ENCODE measurements around the gene NOP56.
A peak's percentile ranks its signal among the peaks of the same experiment; 100 is the strongest.

Gene NOP56

DNA sequence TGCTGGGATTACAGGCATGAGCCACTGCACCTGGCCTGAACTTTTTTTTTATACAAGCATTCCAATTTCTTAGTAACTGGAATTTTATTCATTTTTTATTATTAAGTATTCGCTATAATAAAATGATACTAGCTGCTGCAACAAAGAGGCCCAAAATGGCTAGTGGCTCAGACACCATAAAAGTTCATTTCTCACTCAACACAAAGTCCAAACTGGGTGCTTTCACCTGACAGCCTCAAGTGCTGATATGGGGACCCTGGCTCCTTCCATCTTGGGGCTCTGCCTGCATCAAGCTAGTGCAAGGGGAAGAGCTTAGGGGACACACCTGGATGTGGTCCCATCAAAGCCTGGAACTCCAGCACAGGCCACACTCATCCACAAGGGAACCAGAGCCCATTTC is 12.2 kb upstream of the NOP56 start:
- no peak for DNase-seq (ENCODE audit: low read depth in 2 of 2)

- DNase-seq (ENCODE audit: low read depth in 2 of 2) = no peak
Observed at GRCh38 chr20:2640899-2641298, 11.5 kb upstream of the NOP56 start.

DNA sequence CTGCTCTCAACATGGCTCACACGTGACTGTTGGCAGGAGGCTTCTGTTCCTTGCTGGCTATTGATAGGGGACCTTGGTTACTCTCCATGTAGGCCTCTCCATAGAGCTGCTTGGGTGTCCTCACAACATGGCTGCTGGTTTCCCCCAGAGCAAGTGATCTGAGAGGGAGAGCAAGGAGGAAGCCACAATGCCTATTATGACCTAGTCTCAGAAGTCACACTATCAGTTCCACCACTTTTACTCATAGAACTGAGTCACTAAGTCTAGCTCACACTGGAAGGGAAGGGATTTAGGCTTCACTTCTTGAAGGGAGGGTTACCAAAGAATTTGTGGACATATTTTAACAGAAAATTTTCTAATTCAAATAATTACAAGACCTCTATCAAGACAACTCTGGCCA is 8.7 kb upstream of the NOP56 start:
- DNase-seq (ENCODE audit: low read depth in 2 of 2) = no peak

DNA sequence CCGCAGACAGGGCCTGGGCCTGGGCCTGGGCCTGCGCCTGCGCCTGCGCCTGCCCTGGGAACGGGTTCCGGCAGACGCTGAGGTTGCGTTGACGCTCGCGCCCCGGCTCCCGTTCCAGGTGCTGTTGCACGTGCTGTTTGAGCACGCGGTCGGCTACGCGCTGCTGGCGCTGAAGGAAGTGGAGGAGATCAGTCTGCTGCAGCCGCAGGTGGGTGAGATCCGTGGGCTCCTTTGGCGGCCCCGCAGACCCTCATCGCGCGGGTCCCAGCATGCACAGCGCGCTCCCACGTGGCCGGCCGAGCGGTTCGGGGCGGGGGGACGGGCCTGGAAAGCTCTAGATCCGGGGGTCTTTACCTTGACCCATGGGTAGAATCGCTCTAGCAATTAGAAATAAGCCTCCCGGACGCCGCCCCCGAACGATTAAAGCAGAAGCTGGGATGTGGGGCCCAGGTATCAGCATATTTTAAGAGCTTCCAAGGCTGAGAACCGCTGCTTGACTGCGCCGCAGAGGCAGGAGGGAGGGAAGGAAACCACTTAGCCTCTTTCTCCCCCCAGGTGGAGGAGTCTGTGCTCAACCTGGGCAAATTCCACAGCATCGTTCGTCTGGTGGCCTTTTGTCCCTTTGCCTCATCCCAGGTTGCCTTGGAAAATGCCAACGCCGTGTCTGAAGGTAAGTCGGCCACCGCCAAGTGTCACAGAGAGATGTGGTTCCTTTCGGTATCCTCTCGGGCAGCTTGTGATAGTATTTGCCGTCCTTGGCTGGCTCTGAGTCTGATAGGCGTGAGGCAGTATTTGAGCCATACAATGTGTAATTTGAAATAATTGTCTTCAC is 508 bp downstream of the NOP56 start:
- peak; percentile 19 to 52 for DNase-seq (ENCODE audit: low read depth in 2 of 2)

DNA sequence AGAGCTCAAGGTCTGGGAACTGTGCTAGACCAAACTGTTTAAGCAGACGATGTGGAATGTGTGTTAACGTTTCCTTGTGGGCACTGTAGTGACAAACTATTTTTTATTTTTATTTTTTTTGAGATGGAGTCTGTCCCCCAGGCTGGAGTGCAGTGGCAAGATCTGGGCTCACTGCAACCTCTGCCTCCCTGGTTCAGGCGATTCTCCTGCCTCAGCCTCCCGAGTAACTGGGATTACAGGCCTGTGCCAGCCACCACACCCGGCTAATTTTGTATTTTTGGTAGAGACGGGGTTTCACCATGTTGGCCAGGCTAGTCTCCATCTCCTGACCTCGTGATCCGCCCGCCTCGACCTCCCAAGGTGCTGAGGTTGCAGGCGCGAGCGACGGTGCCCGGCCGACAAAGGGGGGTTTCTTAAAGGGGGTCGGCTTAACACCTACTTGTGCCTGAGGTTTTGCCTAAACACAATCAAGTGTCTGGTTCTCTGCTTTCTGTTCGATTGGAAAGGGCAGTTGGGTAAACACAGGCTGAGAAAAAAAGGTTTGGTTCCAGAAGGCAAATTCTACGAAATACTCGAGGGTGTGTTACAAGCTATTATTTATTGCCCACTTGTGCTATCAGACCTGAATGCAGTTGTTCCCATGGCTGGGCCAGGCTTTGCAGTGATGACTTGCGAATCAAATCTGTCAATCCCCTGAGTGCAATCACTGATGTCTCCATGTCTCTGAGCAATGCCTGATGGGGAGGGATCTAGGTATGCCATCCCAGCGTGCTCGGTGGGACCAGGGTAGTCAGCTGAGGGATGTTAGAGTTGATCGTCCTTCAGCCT is 1.3 kb downstream of the NOP56 start:
- DNase-seq (ENCODE audit: low read depth in 2 of 2) = no peak

- no peak for DNase-seq (ENCODE audit: low read depth in 2 of 2)
Observed at GRCh38 chr20:2654384-2654822, 2.0 kb downstream of the NOP56 start.

DNA sequence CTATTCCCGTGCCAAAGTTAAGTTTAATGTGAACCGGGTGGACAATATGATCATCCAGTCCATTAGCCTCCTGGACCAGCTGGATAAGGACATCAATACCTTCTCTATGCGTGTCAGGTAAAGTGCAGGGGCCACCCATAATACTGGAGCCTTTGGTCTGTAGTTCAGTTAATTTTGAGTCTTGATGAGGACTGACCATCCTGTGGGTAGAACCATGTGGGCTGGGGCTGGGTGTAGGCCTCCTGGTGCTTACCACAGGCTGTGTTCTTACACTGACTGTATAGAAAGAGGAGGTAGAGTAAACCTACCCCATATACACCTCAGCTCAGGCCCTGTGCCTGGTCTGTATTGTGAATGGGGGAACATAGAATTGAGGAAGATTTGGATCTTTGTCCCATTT is 2.4 kb downstream of the NOP56 start:
- no peak for DNase-seq (ENCODE audit: low read depth in 2 of 2)

- no peak for DNase-seq (ENCODE audit: low read depth in 2 of 2)
Observed at GRCh38 chr20:2655331-2656116, 3.1 kb downstream of the NOP56 start.

GRCh38 chr20:2656471-2657117 is 4.2 kb downstream of the NOP56 start:
- DNase-seq (ENCODE audit: low read depth in 2 of 2) = no peak

DNA sequence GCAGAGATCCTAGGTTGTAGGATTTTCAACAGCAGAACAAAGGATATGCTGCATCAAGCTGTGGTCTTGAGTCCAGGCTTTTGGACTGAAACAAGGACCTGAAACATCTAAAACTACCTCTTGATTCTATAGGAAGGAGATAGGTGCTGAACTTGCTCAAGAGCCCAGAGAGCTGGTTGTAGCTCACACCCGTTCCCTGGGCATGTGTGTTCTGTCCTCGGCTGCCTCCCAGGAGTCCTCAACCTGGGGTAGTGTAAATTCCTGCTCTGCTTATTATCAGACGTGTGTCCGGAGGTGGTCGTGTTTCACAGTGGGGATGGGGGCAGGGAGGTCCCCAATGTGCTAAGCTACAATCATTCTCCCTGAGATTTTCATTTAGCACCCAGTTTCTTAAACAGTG is 4.8 kb downstream of the NOP56 start:
- no peak for DNase-seq (ENCODE audit: low read depth in 2 of 2)

- DNase-seq (ENCODE audit: low read depth in 2 of 2) = no peak
Observed at GRCh38 chr20:2657674-2658073, 5.2 kb downstream of the NOP56 start.

DNA sequence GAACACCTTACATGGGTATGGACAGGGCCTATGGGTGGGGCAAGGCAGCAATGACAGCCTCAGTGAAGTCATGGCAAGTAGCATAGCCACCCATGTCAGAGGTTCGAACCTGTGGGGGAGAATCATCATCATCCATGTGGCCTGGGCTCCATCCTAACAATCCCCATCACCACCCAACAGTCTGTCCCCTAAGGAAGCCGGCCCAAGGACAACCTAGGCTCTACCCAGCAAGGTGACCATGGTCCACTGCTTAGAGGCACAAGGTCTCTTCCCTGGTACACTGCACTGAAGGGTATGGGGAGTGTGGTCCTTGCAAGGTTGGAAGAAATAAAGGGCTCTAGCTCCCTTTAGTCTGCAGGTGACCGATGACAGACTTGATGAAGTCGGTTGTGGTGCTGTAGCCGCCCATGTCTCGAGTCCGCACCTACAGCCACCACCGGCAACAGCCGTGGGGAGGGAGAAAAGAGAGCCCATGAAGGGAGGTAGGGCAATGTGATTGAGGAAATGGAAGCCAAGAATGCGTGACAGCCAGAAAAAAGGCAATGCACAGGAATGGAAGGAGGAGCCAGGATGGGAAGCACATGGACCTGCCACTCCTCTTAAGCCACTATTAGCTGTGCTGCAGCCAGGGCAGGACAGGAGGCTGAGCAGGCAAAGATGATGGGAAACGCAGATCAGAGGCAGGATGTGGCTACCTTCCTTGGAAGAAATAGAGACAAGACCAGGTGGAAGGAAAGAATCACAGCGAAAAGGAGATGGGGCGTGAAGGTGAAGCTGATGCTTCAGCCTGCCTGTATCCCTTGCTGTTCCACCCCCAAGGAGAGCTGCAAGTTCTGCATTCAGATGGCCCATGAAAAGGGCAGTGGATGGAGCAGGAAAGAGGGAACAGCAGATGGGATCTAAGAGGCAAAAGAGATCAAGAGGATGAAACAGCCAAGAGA is 6.3 kb downstream of the NOP56 start:
- DNase-seq (ENCODE audit: low read depth in 2 of 2) = no peak

DNA sequence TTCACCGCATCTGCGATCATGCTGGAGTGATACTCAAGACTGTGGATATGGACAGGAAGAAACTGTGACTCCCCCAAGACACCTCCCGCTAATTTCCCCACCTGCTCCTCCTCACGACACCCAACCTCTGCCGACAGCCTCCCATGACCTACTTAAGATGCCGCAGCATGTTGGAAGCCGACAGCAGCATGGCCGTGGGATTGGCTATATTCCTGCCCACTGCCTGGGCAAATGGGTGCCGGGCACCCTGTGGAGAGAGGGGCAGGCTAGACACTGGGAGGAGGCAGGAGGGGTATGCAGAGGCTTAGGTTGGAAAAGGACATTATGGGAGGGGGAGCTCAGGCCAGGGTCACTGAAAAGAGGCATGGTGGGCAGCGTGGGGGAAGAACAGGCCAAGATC is 7.1 kb downstream of the NOP56 start:
- DNase-seq (ENCODE audit: low read depth in 2 of 2) = no peak

- no peak for DNase-seq (ENCODE audit: low read depth in 2 of 2)
Observed at GRCh38 chr20:2663364-2663886, 11.0 kb downstream of the NOP56 start.

DNA sequence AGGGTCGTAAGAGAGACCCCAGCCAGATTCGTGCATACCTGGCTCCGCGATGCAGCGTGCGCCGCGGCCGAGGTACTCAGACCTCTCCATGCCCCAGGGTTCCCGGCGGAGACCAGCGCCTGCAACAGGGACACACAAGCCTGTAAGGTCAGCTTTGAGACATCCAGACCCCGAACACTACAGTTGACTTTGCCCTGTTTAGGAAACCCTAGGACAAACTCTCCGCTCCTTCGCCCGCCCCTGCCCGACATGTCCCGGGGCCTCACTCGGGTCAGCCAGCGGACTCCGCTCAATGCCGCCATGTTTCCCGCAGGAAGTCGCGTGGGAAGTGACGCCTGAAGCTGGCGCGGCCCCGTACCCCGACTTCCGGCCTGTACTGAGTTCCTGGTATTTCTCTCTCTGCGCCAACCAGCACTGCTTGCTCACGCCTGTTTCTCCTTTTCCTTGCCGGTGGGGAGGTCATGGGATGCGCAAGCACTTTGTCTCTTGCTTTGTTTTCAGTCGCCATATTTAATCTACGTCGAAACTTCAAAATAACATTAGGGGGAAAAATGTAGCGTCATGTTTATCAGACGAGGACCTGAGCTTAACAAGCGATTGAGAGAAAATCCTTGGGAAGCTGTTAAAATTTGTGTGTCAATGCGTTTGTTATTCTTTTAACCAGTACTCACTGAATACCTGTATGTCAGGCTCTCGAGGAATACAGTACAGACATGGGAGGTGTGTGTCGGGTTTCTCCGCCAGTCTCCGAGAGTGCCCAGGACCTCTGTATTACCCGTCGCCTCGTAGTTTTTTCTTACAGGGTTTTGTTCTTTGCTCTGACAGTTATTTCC is 11.7 kb downstream of the NOP56 start, which contains the start of gene IDH3B:
IDH3B (minus strand) TSS at position 330 of the 833 bp plus-strand sequence; CDS start at position 302, 28 bp downstream.
- DNase-seq (ENCODE audit: low read depth in 2 of 2) = peak; percentile 88

DNA sequence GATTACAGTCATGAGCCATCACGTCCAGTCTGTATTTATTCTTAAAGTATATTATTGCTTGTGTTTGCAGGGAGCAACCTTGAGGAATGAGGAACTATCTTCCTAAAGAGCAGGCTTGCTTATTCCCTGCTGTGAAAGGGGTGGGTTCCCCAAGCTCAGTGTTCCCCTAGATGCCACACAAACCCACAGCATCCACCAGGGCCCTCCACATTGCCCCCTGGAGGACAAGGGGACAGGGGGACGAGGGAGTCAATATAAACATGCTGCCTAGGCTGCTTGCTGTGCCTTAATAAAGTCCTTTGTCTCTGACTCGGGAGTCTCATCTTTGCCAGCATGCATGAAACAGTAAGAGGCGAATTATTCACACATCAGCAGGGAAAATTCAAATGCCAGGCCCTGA is 19.5 kb downstream of the NOP56 start:
- DNase-seq (ENCODE audit: low read depth in 2 of 2) = no peak

GRCh38 chr20:2672446-2672845 is 20.0 kb downstream of the NOP56 start:
- DNase-seq (ENCODE audit: low read depth in 2 of 2) = no peak

- no peak for DNase-seq (ENCODE audit: low read depth in 2 of 2)
Observed at GRCh38 chr20:2673453-2673852, 21.0 kb downstream of the NOP56 start.

DNA sequence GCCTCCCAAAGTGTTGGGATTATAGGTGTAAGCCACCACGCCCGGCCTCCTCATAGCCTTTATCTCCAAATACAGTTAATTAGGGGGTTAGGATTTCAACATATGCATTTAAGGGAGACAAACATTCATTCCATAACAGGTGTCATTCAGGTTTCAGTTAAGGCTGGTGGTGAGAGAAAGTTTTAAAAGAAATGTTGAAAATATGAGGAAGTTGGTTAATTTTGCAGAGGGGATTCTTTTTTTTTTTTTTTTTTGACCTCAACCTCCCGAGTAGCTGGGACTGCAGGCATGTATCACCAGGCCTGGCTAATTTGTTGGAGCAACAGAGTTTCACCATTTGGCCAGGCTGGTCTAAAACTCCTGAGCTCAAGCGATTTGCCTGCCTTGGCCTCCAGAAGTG is 27.6 kb downstream of the NOP56 start:
- DNase-seq (ENCODE audit: low read depth in 2 of 2) = no peak
